Stimulated activated CD8-positive, alpha-beta memory T cell treated with anti-CD3 and anti-CD28 coated beads, Interleukin-7, amount 100 ng/mL, for 48 hours (primary cell): Measurements from ENCODE around the gene SNRNP48.

Experiments
- DNase-seq, 2 donors: peaks; one replicate each; pipeline ENCODE4 v3.0.0-alpha.2; 2020; ENCODE audit warnings: low read depth in 1 of 2; ENCODE audit errors: extremely low read depth in 1 of 2

Gene SNRNP48

GRCh38 chr6:7640016-7640415 lies 50.0 kb downstream of the SNRNP48 start:
- no peak for DNase-seq

GRCh38 chr6:7640607-7641577 lies 50.9 kb downstream of the SNRNP48 start:
- DNase-seq = no peak

GRCh38 chr6:7642791-7643190 lies 52.8 kb downstream of the SNRNP48 start:
- no peak for DNase-seq

- DNase-seq = no peak
Observed at GRCh38 chr6:7644417-7644816, 54.4 kb downstream of the SNRNP48 start.

- no peak for DNase-seq
Observed at GRCh38 chr6:7646394-7646793, 56.4 kb downstream of the SNRNP48 start.

- DNase-seq = no peak
Observed at GRCh38 chr6:7647504-7647903, 57.5 kb downstream of the SNRNP48 start.

GRCh38 chr6:7649037-7649810 lies 59.2 kb downstream of the SNRNP48 start:
- DNase-seq = no peak

GRCh38 chr6:7650878-7651277 lies 60.9 kb downstream of the SNRNP48 start:
- no peak for DNase-seq

- no peak for DNase-seq
Observed at GRCh38 chr6:7652957-7653356, 63.0 kb downstream of the SNRNP48 start.

- DNase-seq = no peak
Observed at GRCh38 chr6:7656355-7656754, 66.4 kb downstream of the SNRNP48 start.

- DNase-seq = no peak
Observed at GRCh38 chr6:7658543-7658942, 68.5 kb downstream of the SNRNP48 start.

GRCh38 chr6:7661364-7661763 lies 71.4 kb downstream of the SNRNP48 start:
- DNase-seq = no peak
